HG03565 (cell line): ENCODE data around the gene CEBPA.

Source experiments
- ATAC-seq: cut with Tn5 transposase; IDR thresholded peaks from one replicate; pipeline ENCODE4 v1.9.1; 2021; ENCODE audit warnings: mild to moderate bottlenecking, moderate library complexity; ENCODE audit not compliant: unreplicated experiment

CEBPA gene

GRCh38 chr19:33252418-33252962 lies 49.8 kb downstream of the CEBPA start:
- no peak for ATAC-seq

GRCh38 chr19:33251526-33252090 lies 50.7 kb downstream of the CEBPA start:
- no peak for ATAC-seq

GRCh38 chr19:33251076-33251475 lies 51.3 kb downstream of the CEBPA start:
- ATAC-seq = no peak

DNA sequence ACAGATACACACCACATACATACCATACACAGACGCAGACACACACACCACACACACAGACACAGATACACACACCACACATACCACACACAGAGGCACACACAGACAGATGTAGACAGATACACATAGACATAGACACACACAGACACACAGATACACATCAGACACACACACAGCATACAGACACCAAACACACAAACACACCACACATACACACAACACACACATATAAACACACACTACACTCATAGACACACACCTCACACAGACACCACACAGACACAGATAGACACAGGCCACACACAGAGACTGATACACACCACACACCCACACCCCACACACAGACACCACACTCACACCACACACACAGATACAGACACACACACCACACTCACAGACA lies 51.8 kb downstream of the CEBPA start:
- ATAC-seq = no peak
